HepG2 (cell line): ENCODE data around the gene GMPPA. TPM values are rescaled to one million over a fixed set of nuclear protein-coding genes. Genes with fewer than 3 reads are reported as not detected.

Experiments used
- ATF1 ChIP-seq: IDR thresholded peaks from 2 replicates; pipeline ENCODE4 v1.6.1; 2016; ENCODE audit warnings: mild to moderate bottlenecking, control low read depth
- CERS6 ChIP-seq: sonication (generic); formaldehyde crosslinking; IDR thresholded peaks from 2 replicates; pipeline ENCODE4 v1.5.0; 2020; ENCODE audit warnings: missing genetic modification reagents
- ELF3 ChIP-seq: IDR thresholded peaks from 2 replicates; pipeline ENCODE4 v1.6.1; 2016; ENCODE audit warnings: missing genetic modification reagents, missing compliant biosample characterization
- NFRKB ChIP-seq: fragments of 450-650 bp; IDR thresholded peaks from 2 replicates; pipeline ENCODE4 v1.6.1; 2017
- NFYB ChIP-seq: sonication (generic); formaldehyde crosslinking; IDR thresholded peaks from 2 replicates; pipeline ENCODE4 v1.4.0; 2020; ENCODE audit warnings: missing genetic modification reagents
- RBM22 ChIP-seq: fragments of 200-400 bp; formaldehyde crosslinking; optimal IDR thresholded peaks from 2 replicates; pipeline ENCODE3; 2017; ENCODE audit warnings: mild to moderate bottlenecking, low read length, moderate library complexity
- RBM39 ChIP-seq: fragments of 200-400 bp; formaldehyde crosslinking; IDR thresholded peaks from one replicate; pipeline ENCODE4 v1.6.1; 2018; ENCODE audit warnings: antibody characterized with exemption, mild to moderate bottlenecking, low read depth, low read length; ENCODE audit not compliant: poor library complexity, severe bottlenecking
- RNF2 ChIP-seq: fragments of 450-650 bp; conservative IDR thresholded peaks from 2 replicates; pipeline ENCODE4 v1.6.1; 2016; ENCODE audit warnings: low read depth
- SNRNP70 ChIP-seq: fragments of 200-400 bp; formaldehyde crosslinking; IDR thresholded peaks from 2 replicates; pipeline ENCODE4 v1.6.1; 2017; ENCODE audit warnings: mild to moderate bottlenecking, low read depth, low read length, moderate library complexity
- TBL1XR1 ChIP-seq: fragments of 150-350 bp; IDR thresholded peaks from 2 replicates; pipeline ENCODE4 v1.6.1; 2014; ENCODE audit warnings: borderline replicate concordance, low read length; ENCODE audit not compliant: partially characterized antibody
- TP53 ChIP-seq: sonication (generic); formaldehyde crosslinking; conservative IDR thresholded peaks from 2 replicates; pipeline ENCODE4 v1.4.0; 2020; ENCODE audit warnings: missing genetic modification reagents
- UBTF ChIP-seq: sonication (generic); formaldehyde crosslinking; IDR thresholded peaks from 2 replicates; pipeline ENCODE4 v1.4.0; 2020; ENCODE audit warnings: mild to moderate bottlenecking, missing genetic modification reagents
- ZBTB44 ChIP-seq: sonication (generic); formaldehyde crosslinking; IDR thresholded peaks from 2 replicates; pipeline ENCODE4 v1.4.0; 2020; ENCODE audit warnings: missing genetic modification reagents
- ZKSCAN5 ChIP-seq: sonication (generic); formaldehyde crosslinking; IDR thresholded peaks from 2 replicates; pipeline ENCODE4 v1.5.1; 2020; ENCODE audit warnings: mild to moderate bottlenecking, missing genetic modification reagents
- ZNF496 ChIP-seq: sonication (generic); formaldehyde crosslinking; IDR thresholded peaks from 2 replicates; pipeline ENCODE4 v1.8.1; 2023; ENCODE audit warnings: mild to moderate bottlenecking, moderate library complexity, missing genetic modification reagents; ENCODE audit not compliant: insufficient replicate concordance
- polyA plus RNA-seq, 8 experiments: library from polyadenylated mRNA; depleted of rRNA in 3 of 8; stranded (reverse) in 7 of 8; unstranded in 1 of 8; fragments of >200 nt; fragmentation: Illumina TruSeq in 4 of 8; extraction: Trizol in 4 of 8; gene quantifications; 2 replicates each; pipeline versions ENCODE4 v1.2.1 to v1.2.3, GENCODE V29; 2011 to 2016; ENCODE audit warnings: low read depth in 4 of 8, missing spikeins in 1 of 8, mixed read lengths in 1 of 8; ENCODE audit not compliant: insufficient read depth in 1 of 8
- total RNA-seq, 5 experiments: library from RNA; depleted of rRNA; stranded (reverse); fragments of >200 nt; fragmentation: Illumina TruSeq; extraction: Trizol; gene quantifications; 2 replicates each; pipeline ENCODE4 v1.2.3, GENCODE V29; 2016; ENCODE audit warnings: low read depth in 1 of 5
- TF ChIP-seq, protein P1 (sequence below): sonication (generic); formaldehyde crosslinking; IDR thresholded peaks from 2 replicates; pipeline ENCODE4 v1.4.0; 2020; ENCODE audit warnings: missing genetic modification reagents, mild to moderate bottlenecking, borderline replicate concordance
- TF ChIP-seq, protein P2 (sequence below): sonication (generic); formaldehyde crosslinking; IDR thresholded peaks from 2 replicates; pipeline ENCODE4 v1.8.0; 2022; ENCODE audit warnings: missing genetic modification reagents, mild to moderate bottlenecking, inconsistent platforms, borderline replicate concordance
- TF ChIP-seq, protein P3 (sequence below): sonication (generic); formaldehyde crosslinking; IDR thresholded peaks from 2 replicates; pipeline ENCODE4 v1.8.0; 2022; ENCODE audit warnings: mild to moderate bottlenecking, missing genetic modification reagents, moderate library complexity

Gene GMPPA
- total and polyA plus RNA-seq, 2 of the 13 experiments (the other 11 are each of a cell fraction or from before 2014, with no cell fraction given) = 81.1 to 106 TPM

- TF ChIP-seq RBM39 (no peak), RNF2 (no peak), ZNF496 (no peak), RBM22 (no peak), TP53 (CRISPR knock-in tag) (no peak), ELF3 (CRISPR knock-in tag) (no peak; the same call in none of the 2 replicates), NFRKB (no peak), ZKSCAN5 (no peak), ATF1 (CRISPR knock-in tag) (no peak), SNRNP70 (no peak), UBTF (CRISPR knock-in tag) (peak; percentile 53), CERS6 (CRISPR knock-in tag) (no peak), TBL1XR1 (no peak), ZBTB44 (CRISPR knock-in tag) (no peak), NFYB (no peak)
- TF ChIP-seq, protein P1, sequence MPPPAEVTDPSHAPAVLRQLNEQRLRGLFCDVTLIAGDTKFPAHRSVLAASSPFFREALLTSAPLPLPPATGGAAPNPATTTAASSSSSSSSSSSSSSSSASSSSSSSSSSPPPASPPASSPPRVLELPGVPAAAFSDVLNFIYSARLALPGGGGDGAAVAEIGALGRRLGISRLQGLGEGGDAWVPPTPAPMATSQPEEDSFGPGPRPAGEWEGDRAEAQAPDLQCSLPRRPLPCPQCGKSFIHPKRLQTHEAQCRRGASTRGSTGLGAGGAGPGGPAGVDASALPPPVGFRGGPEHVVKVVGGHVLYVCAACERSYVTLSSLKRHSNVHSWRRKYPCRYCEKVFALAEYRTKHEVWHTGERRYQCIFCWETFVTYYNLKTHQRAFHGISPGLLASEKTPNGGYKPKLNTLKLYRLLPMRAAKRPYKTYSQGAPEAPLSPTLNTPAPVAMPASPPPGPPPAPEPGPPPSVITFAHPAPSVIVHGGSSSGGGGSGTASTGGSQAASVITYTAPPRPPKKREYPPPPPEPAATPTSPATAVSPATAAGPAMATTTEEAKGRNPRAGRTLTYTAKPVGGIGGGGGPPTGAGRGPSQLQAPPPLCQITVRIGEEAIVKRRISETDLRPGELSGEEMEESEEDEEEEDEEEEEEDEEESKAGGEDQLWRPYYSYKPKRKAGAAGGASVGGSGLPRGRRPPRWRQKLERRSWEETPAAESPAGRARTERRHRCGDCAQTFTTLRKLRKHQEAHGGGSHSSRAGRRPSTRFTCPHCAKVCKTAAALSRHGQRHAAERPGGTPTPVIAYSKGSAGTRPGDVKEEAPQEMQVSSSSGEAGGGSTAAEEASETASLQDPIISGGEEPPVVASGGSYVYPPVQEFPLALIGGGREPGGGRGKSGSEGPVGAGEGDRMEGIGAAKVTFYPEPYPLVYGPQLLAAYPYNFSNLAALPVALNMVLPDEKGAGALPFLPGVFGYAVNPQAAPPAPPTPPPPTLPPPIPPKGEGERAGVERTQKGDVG (CRISPR knock-in tag) = no peak
- TF ChIP-seq, protein P2, sequence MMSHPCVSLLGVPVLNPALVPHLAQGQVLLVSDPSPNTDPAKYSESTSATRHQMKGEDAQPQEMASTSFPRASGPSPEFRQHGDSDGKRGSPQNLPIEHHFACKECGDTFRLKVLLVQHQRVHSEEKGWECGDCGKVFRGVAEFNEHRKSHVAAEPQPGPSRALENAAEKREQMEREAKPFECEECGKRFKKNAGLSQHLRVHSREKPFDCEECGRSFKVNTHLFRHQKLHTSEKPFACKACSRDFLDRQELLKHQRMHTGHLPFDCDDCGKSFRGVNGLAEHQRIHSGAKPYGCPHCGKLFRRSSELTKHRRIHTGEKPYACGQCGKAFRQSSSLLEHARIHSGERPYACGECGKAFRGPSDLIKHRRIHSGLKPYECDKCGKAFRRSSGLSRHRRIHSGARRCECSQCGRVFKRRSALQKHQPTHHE (CRISPR knock-in tag) = no peak; the same call in 1 of the 2 replicates
- TF ChIP-seq, protein P3, sequence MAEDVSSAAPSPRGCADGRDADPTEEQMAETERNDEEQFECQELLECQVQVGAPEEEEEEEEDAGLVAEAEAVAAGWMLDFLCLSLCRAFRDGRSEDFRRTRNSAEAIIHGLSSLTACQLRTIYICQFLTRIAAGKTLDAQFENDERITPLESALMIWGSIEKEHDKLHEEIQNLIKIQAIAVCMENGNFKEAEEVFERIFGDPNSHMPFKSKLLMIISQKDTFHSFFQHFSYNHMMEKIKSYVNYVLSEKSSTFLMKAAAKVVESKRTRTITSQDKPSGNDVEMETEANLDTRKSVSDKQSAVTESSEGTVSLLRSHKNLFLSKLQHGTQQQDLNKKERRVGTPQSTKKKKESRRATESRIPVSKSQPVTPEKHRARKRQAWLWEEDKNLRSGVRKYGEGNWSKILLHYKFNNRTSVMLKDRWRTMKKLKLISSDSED = no peak
Observed at GRCh38 chr2:219509780-219510511, 11.3 kb downstream of the GMPPA start (continued).
